ENCODE results near the gene HEXD. TPM values are rescaled to one million over a fixed set of nuclear protein-coding genes. Genes with fewer than 3 reads are reported as not detected.
A peak's percentile ranks its signal among the peaks of the same experiment; 100 is the strongest.

Gene HEXD
- total and polyA plus RNA-seq, 10 of the 15 experiments (the other 5 are each of a cell fraction or from before 2014, with no cell fraction given): 1.6 to 24.2 (median 7.0) TPM

DNA sequence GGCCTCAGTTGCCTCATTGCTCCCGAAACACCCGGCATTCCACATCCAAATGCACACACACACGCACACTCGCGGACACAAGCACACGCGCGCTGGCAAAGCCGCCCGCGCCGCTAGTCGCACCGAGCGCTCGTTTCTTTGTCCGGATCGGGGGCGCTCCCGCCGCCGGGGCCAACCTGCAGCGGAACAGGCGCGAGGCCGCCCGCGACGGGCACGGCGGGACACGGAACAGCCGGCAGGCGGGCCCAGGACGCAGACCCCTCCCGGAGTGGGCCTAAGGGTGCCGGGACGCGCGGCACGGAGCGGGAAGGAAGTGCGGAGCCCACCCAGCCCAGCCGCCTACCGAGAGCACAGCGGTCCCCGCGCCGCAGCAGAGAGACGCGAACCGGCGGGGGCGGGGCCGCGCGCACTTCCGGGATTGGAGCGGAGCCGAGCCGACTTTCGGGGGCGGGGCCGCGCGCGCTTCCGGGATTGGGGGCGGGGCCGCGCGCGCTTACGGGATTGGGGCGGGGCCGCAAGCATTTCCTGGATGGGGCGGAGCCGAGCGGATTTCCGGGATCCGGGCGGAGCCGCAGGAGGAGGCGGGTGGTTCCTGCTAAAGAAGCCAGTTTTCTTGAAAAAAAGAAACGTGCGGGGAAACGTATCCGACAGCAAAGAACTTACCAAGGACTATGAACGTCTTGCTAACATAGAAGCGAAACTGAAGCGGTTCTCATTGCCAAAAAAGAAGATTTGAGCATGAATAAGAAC lies 32.4 kb downstream of the HEXD start, which contains the start of gene CYBC1 (continued):
- TF ChIP-seq, protein P1, sequence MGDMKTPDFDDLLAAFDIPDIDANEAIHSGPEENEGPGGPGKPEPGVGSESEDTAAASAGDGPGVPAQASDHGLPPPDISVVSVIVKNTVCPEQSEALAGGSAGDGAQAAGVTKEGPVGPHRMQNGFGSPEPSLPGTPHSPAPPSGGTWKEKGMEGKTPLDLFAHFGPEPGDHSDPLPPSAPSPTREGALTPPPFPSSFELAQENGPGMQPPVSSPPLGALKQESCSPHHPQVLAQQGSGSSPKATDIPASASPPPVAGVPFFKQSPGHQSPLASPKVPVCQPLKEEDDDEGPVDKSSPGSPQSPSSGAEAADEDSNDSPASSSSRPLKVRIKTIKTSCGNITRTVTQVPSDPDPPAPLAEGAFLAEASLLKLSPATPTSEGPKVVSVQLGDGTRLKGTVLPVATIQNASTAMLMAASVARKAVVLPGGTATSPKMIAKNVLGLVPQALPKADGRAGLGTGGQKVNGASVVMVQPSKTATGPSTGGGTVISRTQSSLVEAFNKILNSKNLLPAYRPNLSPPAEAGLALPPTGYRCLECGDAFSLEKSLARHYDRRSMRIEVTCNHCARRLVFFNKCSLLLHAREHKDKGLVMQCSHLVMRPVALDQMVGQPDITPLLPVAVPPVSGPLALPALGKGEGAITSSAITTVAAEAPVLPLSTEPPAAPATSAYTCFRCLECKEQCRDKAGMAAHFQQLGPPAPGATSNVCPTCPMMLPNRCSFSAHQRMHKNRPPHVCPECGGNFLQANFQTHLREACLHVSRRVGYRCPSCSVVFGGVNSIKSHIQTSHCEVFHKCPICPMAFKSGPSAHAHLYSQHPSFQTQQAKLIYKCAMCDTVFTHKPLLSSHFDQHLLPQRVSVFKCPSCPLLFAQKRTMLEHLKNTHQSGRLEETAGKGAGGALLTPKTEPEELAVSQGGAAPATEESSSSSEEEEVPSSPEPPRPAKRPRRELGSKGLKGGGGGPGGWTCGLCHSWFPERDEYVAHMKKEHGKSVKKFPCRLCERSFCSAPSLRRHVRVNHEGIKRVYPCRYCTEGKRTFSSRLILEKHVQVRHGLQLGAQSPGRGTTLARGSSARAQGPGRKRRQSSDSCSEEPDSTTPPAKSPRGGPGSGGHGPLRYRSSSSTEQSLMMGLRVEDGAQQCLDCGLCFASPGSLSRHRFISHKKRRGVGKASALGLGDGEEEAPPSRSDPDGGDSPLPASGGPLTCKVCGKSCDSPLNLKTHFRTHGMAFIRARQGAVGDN (IDR thresholded peaks at IDR 0.05): no peak; the same call in none of the 2 replicates
- TF ChIP-seq, protein P2, sequence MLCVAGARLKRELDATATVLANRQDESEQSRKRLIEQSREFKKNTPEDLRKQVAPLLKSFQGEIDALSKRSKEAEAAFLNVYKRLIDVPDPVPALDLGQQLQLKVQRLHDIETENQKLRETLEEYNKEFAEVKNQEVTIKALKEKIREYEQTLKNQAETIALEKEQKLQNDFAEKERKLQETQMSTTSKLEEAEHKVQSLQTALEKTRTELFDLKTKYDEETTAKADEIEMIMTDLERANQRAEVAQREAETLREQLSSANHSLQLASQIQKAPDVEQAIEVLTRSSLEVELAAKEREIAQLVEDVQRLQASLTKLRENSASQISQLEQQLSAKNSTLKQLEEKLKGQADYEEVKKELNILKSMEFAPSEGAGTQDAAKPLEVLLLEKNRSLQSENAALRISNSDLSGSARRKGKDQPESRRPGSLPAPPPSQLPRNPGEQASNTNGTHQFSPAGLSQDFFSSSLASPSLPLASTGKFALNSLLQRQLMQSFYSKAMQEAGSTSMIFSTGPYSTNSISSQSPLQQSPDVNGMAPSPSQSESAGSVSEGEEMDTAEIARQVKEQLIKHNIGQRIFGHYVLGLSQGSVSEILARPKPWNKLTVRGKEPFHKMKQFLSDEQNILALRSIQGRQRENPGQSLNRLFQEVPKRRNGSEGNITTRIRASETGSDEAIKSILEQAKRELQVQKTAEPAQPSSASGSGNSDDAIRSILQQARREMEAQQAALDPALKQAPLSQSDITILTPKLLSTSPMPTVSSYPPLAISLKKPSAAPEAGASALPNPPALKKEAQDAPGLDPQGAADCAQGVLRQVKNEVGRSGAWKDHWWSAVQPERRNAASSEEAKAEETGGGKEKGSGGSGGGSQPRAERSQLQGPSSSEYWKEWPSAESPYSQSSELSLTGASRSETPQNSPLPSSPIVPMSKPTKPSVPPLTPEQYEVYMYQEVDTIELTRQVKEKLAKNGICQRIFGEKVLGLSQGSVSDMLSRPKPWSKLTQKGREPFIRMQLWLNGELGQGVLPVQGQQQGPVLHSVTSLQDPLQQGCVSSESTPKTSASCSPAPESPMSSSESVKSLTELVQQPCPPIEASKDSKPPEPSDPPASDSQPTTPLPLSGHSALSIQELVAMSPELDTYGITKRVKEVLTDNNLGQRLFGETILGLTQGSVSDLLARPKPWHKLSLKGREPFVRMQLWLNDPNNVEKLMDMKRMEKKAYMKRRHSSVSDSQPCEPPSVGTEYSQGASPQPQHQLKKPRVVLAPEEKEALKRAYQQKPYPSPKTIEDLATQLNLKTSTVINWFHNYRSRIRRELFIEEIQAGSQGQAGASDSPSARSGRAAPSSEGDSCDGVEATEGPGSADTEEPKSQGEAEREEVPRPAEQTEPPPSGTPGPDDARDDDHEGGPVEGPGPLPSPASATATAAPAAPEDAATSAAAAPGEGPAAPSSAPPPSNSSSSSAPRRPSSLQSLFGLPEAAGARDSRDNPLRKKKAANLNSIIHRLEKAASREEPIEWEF (IDR thresholded peaks at IDR 0.05; ENCODE audit: insufficient replicate concordance, low read depth, low read length): no peak
- TF ChIP-seq SUZ12 (IDR thresholded peaks at IDR 0.05; ENCODE audit: unreplicated experiment) (no peak), SMC3 (IDR thresholded peaks at IDR 0.05; ENCODE audit: borderline replicate concordance, low read length) (no peak), ZNF274 (IDR thresholded peaks at IDR 0.05; ENCODE audit: insufficient read depth, insufficient read length) (no peak), ESRRA (IDR thresholded peaks at IDR 0.05; ENCODE audit: low read length) (no peak), TCF3 (IDR thresholded peaks at IDR 0.05; ENCODE audit: borderline replicate concordance, insufficient read depth, low read depth, low read length) (0 out of 2 replicates have a peak, but pooled peaks have one; percentile 49), TARDBP (IDR thresholded peaks at IDR 0.05; ENCODE audit: borderline replicate concordance) (no peak), BRCA1 (IDR thresholded peaks at IDR 0.05; ENCODE audit: low read depth, low read length) (no peak), ZZZ3 (IDR thresholded peaks at IDR 0.05; ENCODE audit: control insufficient read depth, insufficient read length, low read depth) (no peak), NFIC (IDR thresholded peaks at IDR 0.05; ENCODE audit: low read depth, low read length) (no peak), RELB (IDR thresholded peaks at IDR 0.05; ENCODE audit: low read depth) (peak; percentile 42; the same call in 1 of the 2 replicates), PAX8 (IDR thresholded peaks at IDR 0.05) (no peak), ZNF24 (IDR thresholded peaks at IDR 0.05) (0 out of 2 replicates have a peak, but pooled peaks have one; percentile 32), MYB (IDR thresholded peaks at IDR 0.05; ENCODE audit: borderline replicate concordance, low read depth, low read length) (no peak)
- TF ChIP-seq, protein P3, sequence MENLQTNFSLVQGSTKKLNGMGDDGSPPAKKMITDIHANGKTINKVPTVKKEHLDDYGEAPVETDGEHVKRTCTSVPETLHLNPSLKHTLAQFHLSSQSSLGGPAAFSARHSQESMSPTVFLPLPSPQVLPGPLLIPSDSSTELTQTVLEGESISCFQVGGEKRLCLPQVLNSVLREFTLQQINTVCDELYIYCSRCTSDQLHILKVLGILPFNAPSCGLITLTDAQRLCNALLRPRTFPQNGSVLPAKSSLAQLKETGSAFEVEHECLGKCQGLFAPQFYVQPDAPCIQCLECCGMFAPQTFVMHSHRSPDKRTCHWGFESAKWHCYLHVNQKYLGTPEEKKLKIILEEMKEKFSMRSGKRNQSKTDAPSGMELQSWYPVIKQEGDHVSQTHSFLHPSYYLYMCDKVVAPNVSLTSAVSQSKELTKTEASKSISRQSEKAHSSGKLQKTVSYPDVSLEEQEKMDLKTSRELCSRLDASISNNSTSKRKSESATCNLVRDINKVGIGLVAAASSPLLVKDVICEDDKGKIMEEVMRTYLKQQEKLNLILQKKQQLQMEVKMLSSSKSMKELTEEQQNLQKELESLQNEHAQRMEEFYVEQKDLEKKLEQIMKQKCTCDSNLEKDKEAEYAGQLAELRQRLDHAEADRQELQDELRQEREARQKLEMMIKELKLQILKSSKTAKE (IDR thresholded peaks at IDR 0.05; ENCODE audit: low read depth, poor library complexity, severe bottlenecking): no peak

All from GM12878 (cell line).